Natural killer cell (primary cell): Measurements from ENCODE around the gene PHACTR1. TPM values are rescaled to one million over a fixed set of nuclear protein-coding genes. Genes with fewer than 3 reads are reported as not detected.

Source experiments
- ATAC-seq, 3 donors: fragments of 150-1000 bp in 2 of 3; fragments of 200-7000 bp in 1 of 3; cut with Tn5 transposase; 1 replicate in 1 of 3; 2 replicates in 2 of 3; pipeline ENCODE4 v1.10.0; 2021; ENCODE audit warnings: mild to moderate bottlenecking in 2 of 3, moderate library complexity in 2 of 3
- DNase-seq, 2 donors: peaks; one replicate each; pipeline versions ENCODE4 v3.0.0 to v3.0.0-alpha.2; 2013 to 2021; ENCODE audit warnings: mixed read lengths in 1 of 2
- H3K27ac ChIP-seq: one replicate; pipeline ENCODE4 v1.5.1; 2013; ENCODE audit warnings: mild to moderate bottlenecking, low read length
- H3K27me3 ChIP-seq: one replicate; pipeline ENCODE4 v1.6.1; 2013; ENCODE audit warnings: low read length; ENCODE audit not compliant: control insufficient read depth, insufficient read depth
- H3K36me3 ChIP-seq: one replicate; pipeline ENCODE4 v1.6.1; 2013; ENCODE audit warnings: low read length; ENCODE audit not compliant: control insufficient read depth, insufficient read depth
- H3K4me1 ChIP-seq: one replicate; pipeline ENCODE4 v1.6.1; 2013; ENCODE audit warnings: low read length; ENCODE audit not compliant: control insufficient read depth, insufficient read depth
- H3K4me3 ChIP-seq: one replicate; pipeline ENCODE4 v1.5.1; 2013; ENCODE audit warnings: low read length
- H3K9me3 ChIP-seq: one replicate; pipeline ENCODE4 v1.6.1; 2013; ENCODE audit warnings: low read length; ENCODE audit not compliant: control insufficient read depth, insufficient read depth
- H3K27ac Mint-ChIP-seq, 2 donors: one replicate each; pipeline ENCODE4 v1.8.0; 2022; ENCODE audit warnings: mild to moderate bottlenecking in 2 of 2, mixed read lengths in 2 of 2, moderate library complexity in 1 of 2
- H3K27me3 Mint-ChIP-seq, 2 donors: one replicate each; pipeline ENCODE4 v1.8.0; 2022; ENCODE audit warnings: low read depth in 2 of 2, mixed read lengths in 2 of 2
- H3K36me3 Mint-ChIP-seq: one replicate; pipeline ENCODE4 v1.8.0; 2022; ENCODE audit warnings: mixed read lengths
- H3K4me1 Mint-ChIP-seq, 2 donors: one replicate each; pipeline ENCODE4 v1.8.0; 2022; ENCODE audit warnings: mixed read lengths in 2 of 2
- H3K4me3 Mint-ChIP-seq: one replicate; pipeline ENCODE4 v1.8.0; 2022; ENCODE audit warnings: mild to moderate bottlenecking, moderate library complexity, mixed read lengths
- H3K9me3 Mint-ChIP-seq, 2 donors: one replicate each; pipeline ENCODE4 v1.8.0; 2022; ENCODE audit warnings: mixed read lengths in 2 of 2
- CTCF ChIP-seq: fragments of 200-600 bp; IDR thresholded peaks from one replicate; pipeline ENCODE4 v1.8.0; 2022; ENCODE audit warnings: antibody characterized with exemption
- WGBS: methylation state at CpG from one replicate; pipeline ENCODE4 v1.1.7; 2013; ENCODE audit warnings: missing lambda C conversion rate; ENCODE audit not compliant: insufficient coverage; 5-methylcytosine and 5-hydroxymethylcytosine counted together
- intact Hi-C: fragments of 100-400 bp; cut with micrococcal nuclease; formaldehyde crosslinking; loops from one replicate; pipeline ENCODE4 v1.14.2; 2022
- total RNA-seq, 4 donors: library from RNA; stranded (reverse); fragments of 120-200 nt in 1 of 4; gene quantifications; one replicate each; pipeline versions ENCODE4 v1.2.3 to v1.2.4, GENCODE V29; 2013 to 2022

PHACTR1 gene
- total RNA-seq, 3 donors from 2014 or later (not counting 1 experiment from before 2014, with no cell fraction given): 5.2 to 19.0 (median 5.4) TPM

GRCh38 chr6:12849809-12850198 is 133.2 kb downstream of the PHACTR1 start:
- Histone ChIP-seq H3K27me3 (no peaks in the 10 kb centered on the region), H3K27ac (no peak overlapping the region), H3K4me1 (no peaks in the 10 kb centered on the region), H3K36me3 (no peaks in the 10 kb centered on the region), H3K4me3 (no peak overlapping the region), H3K9me3 (no peaks in the 10 kb centered on the region)
- Mint-ChIP-seq H3K4me1 (no peaks in the 10 kb centered on the region), H3K9me3 (no peaks in the 10 kb centered on the region), H3K27ac (no peak overlapping the region), H3K36me3 (no peaks in the 10 kb centered on the region), H3K27me3 (peaks cover 6 to 7% of the 10 kb centered on the region in 2 donors), H3K4me3 (no peak overlapping the region)
- ATAC-seq: no peak
- DNase-seq: no peak
- intact Hi-C loops: no loop called here
- 73% methylated on average over 1 of the region's 1 CpG for WGBS
- no peak for TF ChIP-seq CTCF

GRCh38 chr6:12851123-12851695 is 134.6 kb downstream of the PHACTR1 start:
- ATAC-seq: no peak
- intact Hi-C loops: no loop called here
- no peak overlapping the region for H3K4me3 ChIP-seq
- H3K27me3 ChIP-seq: no peaks in the 10 kb centered on the region
- no peak overlapping the region for H3K4me3 Mint-ChIP-seq
- no peaks in the 10 kb centered on the region for H3K9me3 Mint-ChIP-seq
- no peaks in the 10 kb centered on the region for H3K36me3 Mint-ChIP-seq
- no peak overlapping the region for H3K27ac Mint-ChIP-seq
- H3K9me3 ChIP-seq: no peaks in the 10 kb centered on the region
- H3K36me3 ChIP-seq: no peaks in the 10 kb centered on the region
- WGBS: 81% methylated on average over 6 of the region's 6 CpGs
- no peak for DNase-seq
- TF ChIP-seq CTCF: no peak
- no peaks in the 10 kb centered on the region for H3K4me1 Mint-ChIP-seq
- H3K4me1 ChIP-seq: no peaks in the 10 kb centered on the region
- peaks cover 6 to 7% of the 10 kb centered on the region in 2 donors for H3K27me3 Mint-ChIP-seq
- no peak overlapping the region for H3K27ac ChIP-seq

- no peaks in the 10 kb centered on the region for H3K27me3 ChIP-seq
- intact Hi-C loops: no loop called here
- H3K4me1 ChIP-seq: no peaks in the 10 kb centered on the region
- Mint-ChIP-seq H3K4me1 (no peaks in the 10 kb centered on the region), H3K36me3 (no peaks in the 10 kb centered on the region), H3K27me3 (peaks cover 2 to 10% of the 10 kb centered on the region in 2 donors), H3K9me3 (no peaks in the 10 kb centered on the region), H3K4me3 (no peak overlapping the region), H3K27ac (no peak overlapping the region)
- no peak overlapping the region for H3K4me3 ChIP-seq
- no peaks in the 10 kb centered on the region for H3K36me3 ChIP-seq
- 100% methylated on average over 1 of the region's 2 CpGs for WGBS
- no peak for TF ChIP-seq CTCF
- DNase-seq (no peak), ATAC-seq (no peak)
- H3K9me3 ChIP-seq: no peaks in the 10 kb centered on the region
- H3K27ac ChIP-seq: no peak overlapping the region
Measured at GRCh38 chr6:12861603-12862002, 145.0 kb downstream of the PHACTR1 start.

GRCh38 chr6:12865117-12865516 is 148.6 kb downstream of the PHACTR1 start:
- intact Hi-C loops: no loop called here
- Mint-ChIP-seq H3K27me3 (peaks cover 2 to 10% of the 10 kb centered on the region in 2 donors), H3K4me3 (no peak overlapping the region), H3K27ac (no peak overlapping the region), H3K36me3 (no peaks in the 10 kb centered on the region), H3K4me1 (no peaks in the 10 kb centered on the region), H3K9me3 (no peaks in the 10 kb centered on the region)
- no peaks in the 10 kb centered on the region for H3K36me3 ChIP-seq
- TF ChIP-seq CTCF: no peak
- H3K4me1 ChIP-seq: no peaks in the 10 kb centered on the region
- no peak overlapping the region for H3K4me3 ChIP-seq
- 63% methylated on average over 3 of the region's 3 CpGs for WGBS
- no peak for ATAC-seq
- no peak for DNase-seq
- no peak overlapping the region for H3K27ac ChIP-seq
- H3K9me3 ChIP-seq: no peaks in the 10 kb centered on the region
- no peaks in the 10 kb centered on the region for H3K27me3 ChIP-seq
